T1000 (cell line): ENCODE results near the gene PIN4.
"Not testable (repeated sequence)": the region's sequence is repeated elsewhere in the genome, so short reads cannot be mapped to it uniquely, and the experiment has no call there.

Experiments used
- DNase-seq: peaks from one replicate; lab custom pipeline; 2025; ENCODE audit warnings: mixed read lengths; lab: John Stamatoyannopoulos, UW

The PIN4 gene

GRCh38 chrX:72201836-72202536, 20.4 kb downstream of the PIN4 start:
- peak; percentile 11 for DNase-seq

GRCh38 chrX:72202792-72203401, 21.3 kb downstream of the PIN4 start:
- no peak for DNase-seq

- no peak for DNase-seq
These were observed 21.9 kb downstream of the PIN4 start for GRCh38 chrX:72203421-72203820.

GRCh38 chrX:72205706-72206105, 24.1 kb downstream of the PIN4 start:
- no peak for DNase-seq

- DNase-seq = no peak
These were observed 25.8 kb downstream of the PIN4 start for GRCh38 chrX:72207366-72207765.

- no peak for DNase-seq
These were observed 26.7 kb downstream of the PIN4 start for GRCh38 chrX:72208126-72208800.

GRCh38 chrX:72216973-72217372, 35.4 kb downstream of the PIN4 start:
- no peak for DNase-seq

GRCh38 chrX:72220375-72220774, 38.8 kb downstream of the PIN4 start:
- not testable (repeated sequence) for DNase-seq

GRCh38 chrX:72230290-72230689, 48.7 kb downstream of the PIN4 start:
- no peak for DNase-seq

- DNase-seq = no peak
These were observed 55.3 kb downstream of the PIN4 start for GRCh38 chrX:72236841-72237240.

GRCh38 chrX:72238183-72238582, 56.6 kb downstream of the PIN4 start:
- DNase-seq = no peak

GRCh38 chrX:72238721-72239475, 57.3 kb downstream of the PIN4 start, which contains the start of gene ERCC6L:
TSS of gene ERCC6L (minus strand) at chrX:72239027. CDS start at chrX:72238911, 116 bp downstream.
- peak; percentile 75 for DNase-seq

GRCh38 chrX:72240976-72241375, 59.4 kb downstream of the PIN4 start:
- DNase-seq = no peak

- no peak for DNase-seq
These were observed 61.9 kb downstream of the PIN4 start for GRCh38 chrX:72243472-72243871.

GRCh38 chrX:72245461-72246089, 64.0 kb downstream of the PIN4 start:
- peak; percentile 20 for DNase-seq

GRCh38 chrX:72247206-72247942, 65.8 kb downstream of the PIN4 start:
- DNase-seq = no peak
